Measurements from ENCODE around the gene PLA2G10.
A peak's percentile ranks its signal among the peaks of the same experiment; 100 is the strongest.
"Not testable (repeated sequence)": the region's sequence is repeated elsewhere in the genome, so short reads cannot be mapped to it uniquely, and the experiment has no call there.

PLA2G10 gene

GRCh38 chr16:14649816-14650215, 44.3 kb downstream of the PLA2G10 start:
- Histone ChIP-seq H3K36me3 (ENCODE audit: control insufficient read depth, low read depth, low read length) (peaks cover 79% of the 10 kb centered on the region), H3K27me3 (ENCODE audit: control insufficient read depth, insufficient read depth, low read length) (no peaks in the 10 kb centered on the region), H3K4me3 (ENCODE audit: low read length) (no peak overlapping the region), H3K27ac (ENCODE audit: low read length) (no peak overlapping the region), H3K4me1 (ENCODE audit: control insufficient read depth, low read depth, low read length) (no peaks in the 10 kb centered on the region), H3K9ac (ENCODE audit: low read length) (no peak overlapping the region), H3K9me3 (ENCODE audit: control insufficient read depth, low read depth, low read length) (no peaks in the 10 kb centered on the region)

DNA sequence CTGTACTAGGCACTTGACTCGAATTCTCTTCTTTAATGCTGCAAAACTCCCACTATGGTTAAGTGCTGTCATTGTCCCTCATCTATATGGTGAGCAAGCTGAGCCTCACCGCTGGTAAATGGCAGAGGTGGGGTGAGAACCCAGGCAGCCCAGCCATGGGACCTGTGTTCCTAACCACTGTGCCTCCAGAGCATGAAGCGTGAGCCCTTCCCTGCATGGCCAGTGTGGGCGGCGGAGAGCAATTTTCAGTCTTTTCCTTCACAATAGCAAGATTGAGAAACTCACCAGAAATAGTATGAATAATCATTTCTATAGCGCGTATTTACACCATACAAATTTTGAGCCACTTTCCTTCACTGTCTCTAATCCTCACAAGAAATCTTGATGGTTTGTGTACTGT, 52.2 kb downstream of the PLA2G10 start:
- Histone ChIP-seq H3K9me3 (ENCODE audit: control insufficient read depth, low read depth, low read length) (no peaks in the 10 kb centered on the region), H3K27ac (ENCODE audit: low read length) (no peak overlapping the region), H3K9ac (ENCODE audit: low read length) (no peak overlapping the region), H3K4me1 (ENCODE audit: control insufficient read depth, low read depth, low read length) (peaks cover 11% of the 10 kb centered on the region), H3K4me3 (ENCODE audit: low read length) (no peak overlapping the region), H3K36me3 (ENCODE audit: control insufficient read depth, low read depth, low read length) (peaks cover 36% of the 10 kb centered on the region), H3K27me3 (ENCODE audit: control insufficient read depth, insufficient read depth, low read length) (no peaks in the 10 kb centered on the region)

GRCh38 chr16:14641206-14641605, 52.9 kb downstream of the PLA2G10 start:
- Histone ChIP-seq H3K27ac (ENCODE audit: low read length) (no peak overlapping the region), H3K9me3 (ENCODE audit: control insufficient read depth, low read depth, low read length) (no peaks in the 10 kb centered on the region), H3K27me3 (ENCODE audit: control insufficient read depth, insufficient read depth, low read length) (no peaks in the 10 kb centered on the region), H3K4me3 (ENCODE audit: low read length) (no peak overlapping the region), H3K9ac (ENCODE audit: low read length) (no peak overlapping the region), H3K4me1 (ENCODE audit: control insufficient read depth, low read depth, low read length) (peaks cover 13% of the 10 kb centered on the region), H3K36me3 (ENCODE audit: control insufficient read depth, low read depth, low read length) (peaks cover 29% of the 10 kb centered on the region)

DNA sequence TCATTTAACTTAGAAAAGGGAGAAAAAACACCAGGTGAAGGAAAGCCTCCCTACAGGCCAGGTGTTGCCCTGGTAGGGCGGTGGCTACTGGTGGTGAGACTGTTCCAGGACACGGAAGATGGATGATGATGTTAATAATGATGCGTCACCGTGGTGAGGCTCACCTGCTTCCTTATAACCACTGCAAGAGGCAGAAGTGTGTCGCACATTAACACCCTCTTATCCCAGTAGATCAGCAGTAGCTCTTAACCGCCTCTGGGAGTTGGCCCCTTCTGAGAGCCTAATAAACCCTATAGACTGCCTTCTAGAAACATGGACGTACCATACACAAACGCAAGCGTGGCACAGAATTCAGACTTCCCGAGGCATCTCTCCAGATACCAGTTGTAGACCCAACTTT, 53.6 kb downstream of the PLA2G10 start:
- no peak overlapping the region for H3K27ac ChIP-seq (ENCODE audit: low read length)
- no peak overlapping the region for H3K9ac ChIP-seq (ENCODE audit: low read length)
- no peak overlapping the region for H3K4me3 ChIP-seq (ENCODE audit: low read length)
- peaks cover 20% of the 10 kb centered on the region for H3K4me1 ChIP-seq (ENCODE audit: control insufficient read depth, low read depth, low read length)
- no peaks in the 10 kb centered on the region for H3K9me3 ChIP-seq (ENCODE audit: control insufficient read depth, low read depth, low read length)
- H3K36me3 ChIP-seq (ENCODE audit: control insufficient read depth, low read depth, low read length): peaks cover 24% of the 10 kb centered on the region
- no peaks in the 10 kb centered on the region for H3K27me3 ChIP-seq (ENCODE audit: control insufficient read depth, insufficient read depth, low read length)

GRCh38 chr16:14636951-14637240, 57.2 kb downstream of the PLA2G10 start:
- not testable (repeated sequence) for H3K36me3 ChIP-seq (ENCODE audit: control insufficient read depth, low read depth, low read length)
- Histone ChIP-seq H3K4me3 (ENCODE audit: low read length) (peak overlapping the region; percentile 16), H3K27ac (ENCODE audit: low read length) (peak overlapping the region; percentile 80)

GRCh38 chr16:14636179-14636950, 57.7 kb downstream of the PLA2G10 start:
- not testable (repeated sequence) for H3K36me3 ChIP-seq (ENCODE audit: control insufficient read depth, low read depth, low read length)
- Histone ChIP-seq H3K27ac (ENCODE audit: low read length) (peak overlapping the region; percentile 80), H3K4me3 (ENCODE audit: low read length) (peak overlapping the region; percentile 35)

More at GRCh38 chr16:14636951-14637240, 57.2 kb downstream of the PLA2G10 start:
- Histone ChIP-seq H3K4me1 (ENCODE audit: control insufficient read depth, low read depth, low read length) (peaks cover 28% of the 10 kb centered on the region), H3K9ac (ENCODE audit: low read length) (peak overlapping the region; percentile 19)
- not testable (repeated sequence) for H3K9me3 ChIP-seq (ENCODE audit: control insufficient read depth, low read depth, low read length); H3K27me3 ChIP-seq (ENCODE audit: control insufficient read depth, insufficient read depth, low read length)

GRCh38 chr16:14635395-14636165, 58.5 kb downstream of the PLA2G10 start:
- Histone ChIP-seq H3K4me3 (ENCODE audit: low read length) (peak overlapping the region; percentile 35), H3K27me3 (ENCODE audit: control insufficient read depth, insufficient read depth, low read length) (no peaks in the 10 kb centered on the region), H3K9me3 (ENCODE audit: control insufficient read depth, low read depth, low read length) (no peaks in the 10 kb centered on the region), H3K4me1 (ENCODE audit: control insufficient read depth, low read depth, low read length) (peaks cover 28% of the 10 kb centered on the region), H3K27ac (ENCODE audit: low read length) (peak overlapping the region; percentile 79), H3K9ac (ENCODE audit: low read length) (peak overlapping the region; percentile 63), H3K36me3 (ENCODE audit: control insufficient read depth, low read depth, low read length) (peaks cover 8% of the 10 kb centered on the region)

More at GRCh38 chr16:14636179-14636950, 57.7 kb downstream of the PLA2G10 start:
- H3K4me1 ChIP-seq (ENCODE audit: control insufficient read depth, low read depth, low read length): peaks cover 28% of the 10 kb centered on the region
- H3K9me3 ChIP-seq (ENCODE audit: control insufficient read depth, low read depth, low read length); H3K27me3 ChIP-seq (ENCODE audit: control insufficient read depth, insufficient read depth, low read length): not testable (repeated sequence)
- H3K9ac ChIP-seq (ENCODE audit: low read length): peak overlapping the region; percentile 63

DNA sequence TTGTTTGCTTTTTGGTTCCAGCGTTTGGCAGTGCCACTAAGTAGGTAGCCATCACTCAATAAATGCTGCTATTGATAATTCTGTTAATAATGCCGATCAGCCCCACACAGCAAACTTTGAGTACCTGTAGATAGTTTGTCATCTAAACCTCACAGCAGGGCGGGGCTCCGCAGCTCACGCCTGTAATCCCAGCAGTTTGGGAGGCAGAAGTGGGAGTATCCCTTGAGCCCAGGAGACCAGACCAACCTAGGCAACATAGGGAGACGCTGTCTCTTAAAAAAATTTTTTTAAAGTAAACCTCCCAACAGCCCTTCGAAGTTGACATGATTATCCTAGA, 59.8 kb downstream of the PLA2G10 start:
- H3K36me3 ChIP-seq (ENCODE audit: control insufficient read depth, low read depth, low read length): peaks cover 8% of the 10 kb centered on the region
- H3K27me3 ChIP-seq (ENCODE audit: control insufficient read depth, insufficient read depth, low read length): no peaks in the 10 kb centered on the region
- H3K9me3 ChIP-seq (ENCODE audit: control insufficient read depth, low read depth, low read length): no peaks in the 10 kb centered on the region
- H3K27ac ChIP-seq (ENCODE audit: low read length): peak overlapping the region; percentile 94
- H3K4me3 ChIP-seq (ENCODE audit: low read length): peak overlapping the region; percentile 95
- peak overlapping the region; percentile 92 for H3K9ac ChIP-seq (ENCODE audit: low read length)
- peaks cover 28% of the 10 kb centered on the region for H3K4me1 ChIP-seq (ENCODE audit: control insufficient read depth, low read depth, low read length)

DNA sequence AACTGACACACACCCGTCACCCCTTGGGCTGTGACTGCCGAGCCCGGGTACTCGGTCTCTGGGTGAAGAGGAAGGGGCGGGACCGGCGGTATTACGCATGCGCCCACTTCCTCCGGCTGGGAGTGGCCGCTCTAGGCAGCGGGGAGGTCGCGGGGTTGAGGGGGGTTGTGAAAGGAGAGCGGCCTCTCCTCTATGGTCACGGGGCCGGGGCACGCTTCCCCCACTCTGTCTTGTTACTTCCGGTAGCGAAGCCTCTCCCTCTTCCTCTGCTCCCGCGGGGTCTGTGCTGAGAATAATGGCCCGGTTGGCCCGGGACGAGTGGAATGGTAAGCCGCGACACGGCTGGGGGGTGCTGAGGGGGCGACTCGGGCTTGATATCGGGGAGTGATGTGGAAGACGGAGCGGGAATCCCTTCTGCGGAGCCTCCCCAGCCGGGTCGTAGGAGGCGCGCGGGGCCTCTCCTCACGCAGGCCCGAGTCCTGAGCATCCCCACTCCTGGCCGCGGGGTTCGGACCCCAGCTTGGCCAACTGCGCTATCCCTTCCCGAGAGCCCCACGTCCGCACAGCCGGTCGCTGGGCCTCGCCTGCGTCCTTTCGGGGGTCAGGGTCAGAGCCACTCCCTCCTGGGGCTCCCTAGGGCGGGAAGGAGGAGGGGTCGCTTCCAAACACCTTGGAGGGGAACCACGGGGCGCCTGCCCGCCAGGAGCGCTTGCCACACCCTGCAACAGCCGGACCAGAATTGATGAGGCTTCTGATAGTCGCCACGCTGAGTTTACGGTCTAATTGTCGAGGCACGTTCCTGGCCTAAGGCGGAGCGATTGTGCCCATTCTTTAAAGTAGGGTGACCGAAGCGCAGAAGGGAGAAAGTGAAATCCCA, 61.2 kb downstream of the PLA2G10 start, which contains the start of gene BFAR:
Gene BFAR (plus strand): TSS at position 259 of the 877 bp plus-strand sequence. CDS start 11,396 bp downstream, outside the sequence.
- Histone ChIP-seq H3K27me3 (ENCODE audit: control insufficient read depth, insufficient read depth, low read length) (no peaks in the 10 kb centered on the region), H3K36me3 (ENCODE audit: control insufficient read depth, low read depth, low read length) (no peaks in the 10 kb centered on the region), H3K9me3 (ENCODE audit: control insufficient read depth, low read depth, low read length) (no peaks in the 10 kb centered on the region), H3K27ac (ENCODE audit: low read length) (peak within 1 kb of the TSS; percentile 62), H3K9ac (ENCODE audit: low read length) (peak within 1 kb of the TSS; percentile 92), H3K4me1 (ENCODE audit: control insufficient read depth, low read depth, low read length) (peaks cover 30% of the 10 kb centered on the region), H3K4me3 (ENCODE audit: low read length) (peak within 1 kb of the TSS; percentile 95)

DNA sequence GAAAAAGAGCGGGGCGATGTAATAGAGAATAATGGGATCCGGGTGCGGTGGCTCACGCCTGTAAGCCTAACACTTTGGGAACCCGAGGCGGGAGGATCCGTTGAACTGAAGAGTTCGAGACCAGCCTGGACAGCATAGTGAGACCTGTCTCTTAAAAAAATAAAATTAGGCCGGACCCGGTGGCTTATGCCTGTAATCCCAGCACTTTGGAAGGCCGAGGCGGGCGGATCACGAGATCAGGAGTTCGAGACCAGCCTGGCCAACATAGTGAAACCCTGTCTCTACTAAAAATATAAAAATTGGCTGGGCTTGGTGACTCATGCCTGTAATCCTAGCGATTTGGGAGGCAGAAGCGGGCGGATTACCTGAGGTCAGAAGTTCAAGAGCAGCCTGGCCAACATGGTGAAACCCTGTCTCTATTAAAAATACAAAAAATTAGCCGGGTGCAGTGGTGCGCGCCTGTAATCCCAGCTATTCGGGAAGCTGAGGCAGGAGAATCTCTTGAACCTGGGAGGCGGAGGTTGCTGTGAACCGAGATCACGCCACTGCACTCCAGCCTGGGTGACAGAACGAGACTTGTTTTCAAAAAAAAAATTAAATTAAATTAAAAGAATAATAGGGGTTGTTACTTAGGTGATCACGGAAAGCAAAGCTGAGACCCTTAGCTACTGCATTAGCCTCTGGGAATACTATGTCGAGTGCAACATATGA, 63.3 kb downstream of the PLA2G10 start:
- H3K9me3 ChIP-seq (ENCODE audit: control insufficient read depth, low read depth, low read length); H3K27me3 ChIP-seq (ENCODE audit: control insufficient read depth, insufficient read depth, low read length): not testable (repeated sequence)
- Histone ChIP-seq H3K36me3 (ENCODE audit: control insufficient read depth, low read depth, low read length) (peaks cover 14% of the 10 kb centered on the region), H3K4me3 (ENCODE audit: low read length) (peak overlapping the region; percentile 83), H3K4me1 (ENCODE audit: control insufficient read depth, low read depth, low read length) (peaks cover 20% of the 10 kb centered on the region), H3K27ac (ENCODE audit: low read length) (peak overlapping the region; percentile 81), H3K9ac (ENCODE audit: low read length) (peak overlapping the region; percentile 43)
